Measurements from ENCODE around the gene CTDSPL.

CTDSPL gene

GRCh38 chr3:37990527-37990926, 128.8 kb downstream of the CTDSPL start, which contains the start of gene VILL:
Gene VILL, plus strand, starts transcription at chr3:37990786. Its CDS starts 2,887 bp downstream, at chr3:37993673.
- no peak for DNase-seq

GRCh38 chr3:37991109-37991508, 129.4 kb downstream of the CTDSPL start:
- no peak for DNase-seq

GRCh38 chr3:37991823-37992222, 130.1 kb downstream of the CTDSPL start:
- no peak for DNase-seq

- no peak for DNase-seq
Measured at GRCh38 chr3:37992271-37993066, 130.8 kb downstream of the CTDSPL start.

- DNase-seq: no peak
Measured at GRCh38 chr3:37993067-37993455, 131.4 kb downstream of the CTDSPL start.

GRCh38 chr3:37993460-37993819, 131.8 kb downstream of the CTDSPL start:
- DNase-seq: no peak

- no peak for DNase-seq
Measured at GRCh38 chr3:37993820-37994638, 132.3 kb downstream of the CTDSPL start.

- no peak for DNase-seq
Measured at GRCh38 chr3:37994639-37994972, 132.9 kb downstream of the CTDSPL start.

GRCh38 chr3:37995652-37996641, 134.3 kb downstream of the CTDSPL start:
- DNase-seq: peak; percentile 34 to 79

GRCh38 chr3:37996785-37997301, 135.2 kb downstream of the CTDSPL start:
- peak; percentile 45 to 76 for DNase-seq

- DNase-seq: no peak
Measured at GRCh38 chr3:37997342-37997741, 135.7 kb downstream of the CTDSPL start.

- DNase-seq: no peak
Measured at GRCh38 chr3:37997791-37998370, 136.2 kb downstream of the CTDSPL start.

GRCh38 chr3:37999836-38000235, 138.2 kb downstream of the CTDSPL start:
- no peak for DNase-seq

- DNase-seq: no peak
Measured at GRCh38 chr3:38000242-38000916, 138.7 kb downstream of the CTDSPL start.

- DNase-seq: no peak
Measured at GRCh38 chr3:38000965-38001455, 139.3 kb downstream of the CTDSPL start.

GRCh38 chr3:38001456-38002081, 139.9 kb downstream of the CTDSPL start:
- peak in 1 of 2 experiments; percentile 8 for DNase-seq

- DNase-seq: no peak
Measured at GRCh38 chr3:38002291-38002876, 140.7 kb downstream of the CTDSPL start.

- no peak for DNase-seq
Measured at GRCh38 chr3:38002940-38003339, 141.3 kb downstream of the CTDSPL start.

GRCh38 chr3:38003371-38003816, 141.7 kb downstream of the CTDSPL start:
- DNase-seq: peak; percentile 30 to 50

GRCh38 chr3:38003817-38004414, 142.2 kb downstream of the CTDSPL start:
- DNase-seq: no peak
